SW 1271 (cell line): ENCODE measurements around the gene FAM50B.
"Not testable (repeated sequence)": the region's sequence is repeated elsewhere in the genome, so short reads cannot be mapped to it uniquely, and the experiment has no call there.

Experiments
- DNase-seq, 2 experiments: peaks; one replicate each; lab custom pipeline; 2025; lab: John Stamatoyannopoulos, UW

Gene FAM50B

GRCh38 chr6:3847521-3847920, 1.7 kb upstream of the FAM50B start:
- no peak for DNase-seq

- no peak for DNase-seq
Observed at GRCh38 chr6:3848380-3848779, 793 bp upstream of the FAM50B start.

- DNase-seq: no peak
Observed at GRCh38 chr6:3849681-3850450, 693 bp downstream of the FAM50B start.

GRCh38 chr6:3850451-3851203, 1.5 kb downstream of the FAM50B start:
- no peak for DNase-seq

GRCh38 chr6:3851839-3852238, 2.7 kb downstream of the FAM50B start:
- DNase-seq: no peak

GRCh38 chr6:3852391-3852790, 3.2 kb downstream of the FAM50B start:
- no peak for DNase-seq

- no peak for DNase-seq
Observed at GRCh38 chr6:3855866-3856265, 6.7 kb downstream of the FAM50B start.

GRCh38 chr6:3856576-3856975, 7.4 kb downstream of the FAM50B start:
- DNase-seq: no peak

- no peak for DNase-seq
Observed at GRCh38 chr6:3857468-3858456, 8.6 kb downstream of the FAM50B start.

GRCh38 chr6:3859878-3860552, 10.8 kb downstream of the FAM50B start:
- no peak for DNase-seq

- no peak for DNase-seq
Observed at GRCh38 chr6:3861424-3861823, 12.3 kb downstream of the FAM50B start.

GRCh38 chr6:3862038-3862437, 12.9 kb downstream of the FAM50B start:
- no peak for DNase-seq

- not testable (repeated sequence) for DNase-seq
Observed at GRCh38 chr6:3863322-3863721, 14.1 kb downstream of the FAM50B start.

- DNase-seq: no peak
Observed at GRCh38 chr6:3865463-3865862, 16.3 kb downstream of the FAM50B start.

GRCh38 chr6:3867641-3868502, 18.7 kb downstream of the FAM50B start:
- DNase-seq: no peak

GRCh38 chr6:3868544-3868943, 19.4 kb downstream of the FAM50B start:
- no peak for DNase-seq

- DNase-seq: no peak
Observed at GRCh38 chr6:3869284-3869631, 20.1 kb downstream of the FAM50B start.

GRCh38 chr6:3869632-3870527, 20.7 kb downstream of the FAM50B start:
- DNase-seq: no peak

- no peak for DNase-seq
Observed at GRCh38 chr6:3870528-3870925, 21.4 kb downstream of the FAM50B start.

GRCh38 chr6:3871515-3871914, 22.3 kb downstream of the FAM50B start:
- DNase-seq: no peak
